ENCODE measurements around the gene SLC22A31.
A peak's percentile ranks its signal among the peaks of the same experiment; 100 is the strongest.

SLC22A31 gene

DNA sequence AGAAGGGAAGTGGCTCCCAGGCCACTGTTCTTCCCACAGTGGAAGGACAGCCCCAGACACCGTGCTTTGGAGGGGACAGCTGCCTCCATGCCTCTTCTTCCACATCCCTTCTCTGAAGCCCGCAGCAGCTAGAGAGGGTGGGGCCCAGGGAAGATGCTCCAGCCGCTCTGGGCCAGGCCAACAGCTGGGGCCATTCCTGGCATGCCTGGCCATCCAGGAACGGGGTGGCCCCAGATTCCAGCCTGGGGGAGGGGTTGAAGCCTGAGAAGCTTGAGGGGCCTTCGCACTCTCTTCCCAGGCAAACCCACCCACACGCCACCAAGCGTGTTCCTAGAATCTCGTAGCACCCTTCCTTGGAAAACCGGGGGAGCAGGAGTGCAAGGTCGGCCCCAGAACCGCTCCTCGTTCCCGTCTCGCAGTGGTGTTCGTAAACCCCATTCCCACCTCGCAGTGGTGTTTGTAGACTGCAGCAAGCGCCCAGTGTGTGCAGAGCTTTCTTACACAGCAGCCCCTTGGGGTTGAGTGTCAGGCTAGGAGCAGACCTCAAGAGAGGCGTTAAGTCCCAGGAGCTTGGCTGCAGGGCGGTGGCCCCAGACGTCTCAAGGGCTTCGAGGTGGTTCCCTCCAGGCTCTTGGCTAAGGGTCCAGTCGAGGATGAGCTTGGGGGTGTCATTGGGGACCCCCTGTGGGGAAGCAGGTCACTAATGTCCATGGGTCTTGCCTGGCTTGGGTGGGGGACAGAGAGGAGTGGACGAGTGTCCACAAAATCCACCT lies 26.1 kb downstream of the SLC22A31 start:
- TF ChIP-seq POLR2AphosphoS5 (IDR thresholded peaks at IDR 0.05; ENCODE audit: low read depth, low read length), result no peak
- FAIRE-seq, result no peak

DNA sequence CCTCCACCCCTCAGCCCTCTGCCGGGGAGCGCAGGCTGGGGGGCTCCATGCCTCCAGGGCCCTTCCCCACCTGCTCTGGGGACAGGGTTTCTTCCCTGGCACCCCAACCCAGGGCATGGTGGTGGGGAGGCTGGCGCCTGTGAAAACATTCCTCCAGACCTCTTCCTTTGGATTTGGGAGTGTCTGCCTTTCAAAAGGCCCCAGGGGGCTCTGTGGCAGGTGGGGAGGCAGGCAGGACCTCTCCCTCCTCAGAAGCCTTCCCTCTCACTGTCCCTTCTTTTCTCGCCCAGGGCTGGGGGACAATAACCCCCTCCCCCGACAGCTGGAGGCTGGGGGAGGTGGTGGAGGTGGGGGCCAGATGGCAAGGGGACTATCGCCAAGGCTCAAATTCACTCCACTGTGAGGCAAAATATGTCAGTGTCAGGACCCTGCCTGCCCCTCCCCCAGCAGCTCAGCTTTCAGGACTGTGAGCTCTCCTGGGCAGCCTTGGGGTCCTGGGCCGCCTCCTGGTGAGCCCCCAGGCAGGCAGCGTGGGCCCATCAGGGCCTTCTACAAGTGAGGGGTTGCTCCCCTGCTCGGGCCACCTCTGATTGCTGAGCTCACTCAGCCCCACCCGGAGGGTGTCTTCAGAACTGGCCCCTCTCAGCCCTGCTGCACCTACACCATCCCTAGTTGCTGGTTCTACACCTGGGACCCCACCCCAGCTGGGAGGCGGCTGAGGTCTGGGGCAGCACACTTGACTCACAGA lies 27.0 kb downstream of the SLC22A31 start:
- DNase-seq (ENCODE audit: insufficient read length) (no peak), FAIRE-seq (no peak)
- TF ChIP-seq POLR2A (IDR thresholded peaks at IDR 0.05; ENCODE audit: low read depth, low read length) (no peak), POLR2AphosphoS5 (IDR thresholded peaks at IDR 0.05; ENCODE audit: low read depth, low read length) (no peak), TAF1 (IDR thresholded peaks at IDR 0.05; ENCODE audit: borderline replicate concordance, low read depth, low read length) (no peak)

More for the DNA sequence above, 26.1 kb downstream of the SLC22A31 start:
- no peak for DNase-seq (ENCODE audit: insufficient read length)

DNA sequence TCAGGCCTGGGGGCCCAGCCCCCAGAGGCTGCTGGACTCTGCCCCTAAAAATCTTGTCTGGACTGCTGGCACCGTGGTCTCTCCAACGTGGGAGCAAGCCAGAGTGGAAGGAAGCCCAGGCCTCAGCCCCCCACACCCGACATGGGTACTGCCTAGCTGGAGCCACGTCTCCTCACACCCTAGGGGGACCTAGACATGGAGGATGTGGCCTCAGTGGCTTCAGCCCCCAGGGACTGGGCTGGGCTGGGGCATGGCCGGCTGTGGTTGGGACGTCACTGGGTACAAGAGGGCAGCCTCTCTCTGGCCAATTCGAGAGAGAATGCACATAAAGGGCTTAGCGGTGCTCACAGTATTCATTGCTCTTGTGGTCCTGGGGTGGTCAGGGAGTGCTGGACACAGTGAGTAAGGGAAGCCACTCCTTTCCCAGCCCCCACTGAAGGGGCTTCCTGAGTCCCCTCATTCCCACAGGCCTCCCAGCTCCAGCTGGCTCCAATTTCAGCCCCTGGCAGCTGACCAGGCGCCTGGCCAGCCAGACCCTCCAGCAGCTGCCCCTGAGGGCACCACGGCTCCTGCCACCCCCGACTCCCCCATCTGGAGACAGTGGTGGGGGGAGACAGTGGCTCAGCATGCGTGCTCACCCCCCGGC lies 27.7 kb downstream of the SLC22A31 start:
- DNase-seq (ENCODE audit: insufficient read length) (no peak), FAIRE-seq (no peak)
- no peak for TF ChIP-seq POLR2A (IDR thresholded peaks at IDR 0.05; ENCODE audit: low read depth, low read length)
- TF ChIP-seq POLR2AphosphoS5 (IDR thresholded peaks at IDR 0.05; ENCODE audit: low read depth, low read length), result no peak
- TF ChIP-seq TAF1 (IDR thresholded peaks at IDR 0.05; ENCODE audit: borderline replicate concordance, low read depth, low read length), result no peak

DNA sequence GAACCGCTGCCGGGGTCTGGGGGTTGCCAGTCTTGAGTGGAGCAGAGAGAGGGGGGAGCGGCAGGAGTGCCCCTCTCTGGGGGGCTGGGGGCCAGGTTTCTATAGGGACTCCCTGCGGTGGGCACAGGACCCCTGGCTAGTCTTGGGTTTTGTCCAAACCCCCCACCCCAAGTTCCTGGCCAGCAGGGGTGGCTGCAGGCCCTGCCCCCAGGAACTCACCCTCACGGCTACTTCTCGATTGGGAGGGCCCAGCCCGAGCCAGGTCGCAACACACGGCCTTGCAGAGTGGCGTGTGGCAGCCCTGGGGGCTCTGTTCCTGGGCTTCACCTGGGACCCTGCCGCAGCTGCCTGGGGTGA lies 28.2 kb downstream of the SLC22A31 start:
- DNase-seq (ENCODE audit: insufficient read length) (no peak), FAIRE-seq (no peak)
- TF ChIP-seq POLR2AphosphoS5 (IDR thresholded peaks at IDR 0.05; ENCODE audit: low read depth, low read length) (no peak), TAF1 (IDR thresholded peaks at IDR 0.05; ENCODE audit: borderline replicate concordance, low read depth, low read length) (no peak), POLR2A (IDR thresholded peaks at IDR 0.05; ENCODE audit: low read depth, low read length) (no peak)

DNA sequence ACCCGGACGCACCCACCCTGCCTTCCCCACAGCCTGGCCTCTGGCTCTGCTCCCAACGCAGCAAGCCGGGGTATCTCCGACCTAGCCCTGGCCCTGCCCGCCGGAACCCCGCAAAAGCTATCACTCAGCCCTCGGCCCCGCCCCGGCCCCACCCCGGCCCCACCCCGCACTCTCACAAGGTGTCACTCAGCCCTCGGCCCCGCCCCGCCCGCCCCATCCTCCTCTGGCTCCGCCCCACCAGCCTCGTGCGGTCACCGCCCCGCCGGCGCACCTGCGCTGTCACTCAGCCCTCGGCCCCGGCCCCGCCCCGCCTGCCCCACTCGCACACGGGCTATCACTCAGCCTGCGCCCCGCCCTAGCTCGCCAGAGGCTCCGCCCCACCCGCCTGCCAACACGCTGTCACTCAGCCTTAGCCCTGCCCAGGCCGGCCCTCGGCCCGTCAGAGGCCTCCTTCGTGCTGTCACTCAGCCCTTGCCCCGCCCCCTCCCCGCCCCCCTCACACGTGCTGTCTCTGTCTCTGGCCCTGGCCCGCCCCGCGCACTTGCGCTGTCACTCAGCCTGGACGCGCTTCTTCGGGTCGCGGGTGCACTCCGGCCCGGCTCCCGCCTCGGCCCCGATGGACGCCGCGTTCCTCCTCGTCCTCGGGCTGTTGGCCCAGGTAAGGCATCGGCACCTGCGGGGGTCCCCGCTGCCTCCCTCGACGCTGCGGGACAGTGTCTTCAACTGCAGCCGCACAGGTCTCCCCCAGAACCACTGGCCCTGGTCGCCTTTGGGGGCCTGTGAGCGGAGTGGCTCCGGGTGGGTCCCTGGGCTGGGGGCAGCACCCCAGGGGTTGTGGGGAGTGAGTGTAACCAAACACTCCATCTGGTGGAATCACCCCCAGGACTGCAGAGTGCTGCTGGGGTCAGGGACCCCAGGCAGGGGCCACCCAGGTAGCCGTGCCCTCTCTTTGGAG lies 28.8 kb downstream of the SLC22A31 start, which contains the start of gene CDH15:
TSS of gene CDH15 (plus strand) at position 533 of the 955 bp plus-strand sequence. CDS start at position 617, 84 bp downstream.
- TF ChIP-seq POLR2A (IDR thresholded peaks at IDR 0.05; ENCODE audit: low read depth, low read length) (no peak), TAF1 (IDR thresholded peaks at IDR 0.05; ENCODE audit: borderline replicate concordance, low read depth, low read length) (no peak), POLR2AphosphoS5 (IDR thresholded peaks at IDR 0.05; ENCODE audit: low read depth, low read length) (no peak)
- peak; percentile 98 for FAIRE-seq
- DNase-seq (ENCODE audit: insufficient read length), result peak; percentile 99

DNA sequence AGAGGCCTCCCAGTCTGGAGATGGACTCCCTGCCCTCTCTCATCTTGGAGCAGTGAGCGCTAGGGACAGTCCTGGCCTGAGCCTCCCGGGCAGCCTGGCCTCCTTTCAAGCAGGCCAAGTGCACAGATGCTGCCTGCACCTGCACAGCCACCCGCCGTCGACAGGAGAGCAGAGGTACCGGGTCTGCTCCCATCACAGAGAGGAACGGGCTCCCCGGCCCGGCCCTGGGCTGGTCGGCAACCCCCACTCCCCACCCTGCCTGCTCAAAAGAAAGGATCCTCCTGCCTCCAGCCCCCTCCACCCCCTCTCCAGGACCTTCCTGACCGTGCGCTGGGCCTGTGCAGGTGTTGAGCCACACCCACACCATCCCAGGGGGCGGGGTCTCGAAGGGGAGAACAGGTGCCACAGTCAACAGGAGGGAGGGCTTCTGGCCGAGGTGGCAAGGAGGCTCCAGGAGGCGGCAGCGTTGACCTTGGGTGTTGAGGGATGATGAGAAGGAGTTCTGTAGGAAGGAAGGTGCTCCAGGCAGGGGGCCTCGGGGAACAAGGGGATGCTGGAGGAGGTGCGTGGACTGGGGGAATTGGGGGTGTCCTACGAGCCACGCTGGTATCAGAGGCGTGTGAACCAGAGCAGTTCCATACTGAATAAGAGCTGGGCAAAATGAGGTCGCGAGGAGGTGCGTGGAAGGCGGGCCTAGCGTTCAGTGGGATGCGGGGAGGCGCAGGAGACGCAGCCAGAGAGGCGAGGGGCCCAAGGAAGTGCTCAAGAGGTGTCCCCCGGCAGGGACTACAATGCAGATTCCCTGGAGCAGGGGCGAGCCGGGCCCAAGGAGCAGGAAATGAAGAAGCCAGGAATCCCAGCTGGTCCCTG lies 29.8 kb downstream of the SLC22A31 start:
- no peak for DNase-seq (ENCODE audit: insufficient read length)
- FAIRE-seq, result peak; percentile 58
- TF ChIP-seq TAF1 (IDR thresholded peaks at IDR 0.05; ENCODE audit: borderline replicate concordance, low read depth, low read length) (no peak), POLR2A (IDR thresholded peaks at IDR 0.05; ENCODE audit: low read depth, low read length) (no peak), POLR2AphosphoS5 (IDR thresholded peaks at IDR 0.05; ENCODE audit: low read depth, low read length) (no peak)

DNA sequence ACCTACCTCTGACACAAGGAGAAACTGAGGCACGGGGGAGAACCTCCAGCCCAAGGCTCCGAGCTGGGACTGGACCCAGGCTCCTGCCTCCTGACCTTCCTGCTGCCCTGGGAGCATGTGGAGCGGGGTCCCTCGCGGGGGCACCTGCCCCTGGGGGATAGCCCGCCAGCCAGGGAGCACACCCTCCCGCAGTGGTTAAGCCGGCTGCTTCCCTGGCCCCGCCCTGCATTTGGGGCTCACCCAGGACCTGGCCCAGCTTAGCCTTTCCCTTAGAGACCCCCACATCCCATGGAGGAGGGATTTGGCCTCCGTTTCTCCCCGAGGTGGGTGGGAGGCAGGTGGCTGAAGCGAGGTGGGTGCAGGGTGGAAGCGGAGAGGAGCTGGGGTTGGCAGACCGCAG lies 30.6 kb downstream of the SLC22A31 start:
- no peak for FAIRE-seq
- TF ChIP-seq POLR2AphosphoS5 (IDR thresholded peaks at IDR 0.05; ENCODE audit: low read depth, low read length), result no peak
- TF ChIP-seq TAF1 (IDR thresholded peaks at IDR 0.05; ENCODE audit: borderline replicate concordance, low read depth, low read length), result no peak
- no peak for TF ChIP-seq POLR2A (IDR thresholded peaks at IDR 0.05; ENCODE audit: low read depth, low read length)
- no peak for DNase-seq (ENCODE audit: insufficient read length)

DNA sequence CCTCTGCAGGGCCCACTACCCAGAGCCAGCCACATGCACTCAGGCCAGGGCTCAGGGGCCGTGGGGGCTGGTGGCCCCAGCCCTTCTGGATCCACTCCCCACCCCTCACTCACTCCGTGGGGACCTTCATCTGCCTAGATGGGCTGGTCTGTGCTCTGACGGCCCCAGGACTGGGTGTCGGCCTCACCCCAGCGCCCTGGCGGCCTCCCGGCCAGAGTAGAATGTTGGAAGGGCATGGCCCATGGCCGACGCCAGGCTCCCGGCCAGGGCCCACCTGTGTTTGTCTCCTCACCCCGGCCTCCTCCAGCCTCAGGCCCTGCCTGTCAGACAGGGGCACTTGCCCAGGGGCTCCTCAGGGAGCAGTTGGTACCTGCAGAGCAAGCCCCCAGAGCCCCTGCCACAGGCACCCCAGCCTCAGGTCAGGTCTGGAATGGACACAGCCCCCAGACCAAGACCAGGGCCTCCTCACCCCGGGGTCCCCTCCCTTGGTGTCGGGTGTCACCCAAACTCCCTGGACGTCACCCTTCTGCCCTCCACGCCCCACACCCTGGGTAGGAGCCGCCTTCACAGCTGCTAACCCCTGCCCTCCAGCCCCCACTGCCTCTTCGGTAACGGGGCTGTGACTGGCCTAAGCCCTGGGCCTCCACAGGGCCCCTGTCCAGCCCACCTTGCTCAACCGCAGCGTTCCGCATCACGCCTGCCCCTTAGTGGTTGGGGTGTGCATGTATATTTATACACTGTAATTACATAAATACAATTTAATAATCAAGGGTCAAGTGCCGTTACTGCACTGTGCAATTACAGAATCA lies 31.8 kb downstream of the SLC22A31 start:
- no peak for TF ChIP-seq POLR2AphosphoS5 (IDR thresholded peaks at IDR 0.05; ENCODE audit: low read depth, low read length)
- TF ChIP-seq TAF1 (IDR thresholded peaks at IDR 0.05; ENCODE audit: borderline replicate concordance, low read depth, low read length), result no peak
- no peak for TF ChIP-seq POLR2A (IDR thresholded peaks at IDR 0.05; ENCODE audit: low read depth, low read length)
- FAIRE-seq, result no peak
- DNase-seq (ENCODE audit: insufficient read length), result no peak

DNA sequence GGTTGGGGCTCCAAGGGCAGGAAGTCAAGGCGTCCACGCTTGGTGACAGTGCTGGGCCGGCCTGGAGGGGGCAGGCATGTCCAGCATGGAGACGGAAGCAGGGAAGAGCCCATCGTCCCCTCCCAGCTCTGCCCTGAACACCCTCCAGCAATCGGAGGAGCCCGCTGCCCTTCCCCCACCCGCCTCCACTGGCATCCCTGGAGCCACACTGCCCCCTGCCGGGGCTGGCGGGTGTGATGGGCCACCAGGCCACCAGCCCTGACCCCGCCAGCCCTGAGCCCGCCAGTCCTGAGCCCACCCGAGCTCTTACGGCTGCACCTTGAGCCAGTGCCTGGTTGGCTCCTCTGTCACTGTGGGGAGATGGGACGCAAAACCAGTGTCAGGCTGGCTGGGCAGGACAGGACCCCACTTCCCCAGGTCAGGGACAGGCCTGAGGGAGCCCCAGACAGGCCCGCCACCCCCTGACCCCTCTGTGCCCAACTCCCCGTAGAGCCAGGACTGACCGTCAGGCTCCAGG lies 32.9 kb downstream of the SLC22A31 start:
- DNase-seq (ENCODE audit: insufficient read length), result peak; percentile 92
- peak; percentile 92 for FAIRE-seq
- TF ChIP-seq POLR2AphosphoS5 (IDR thresholded peaks at IDR 0.05; ENCODE audit: low read depth, low read length), result no peak
- TF ChIP-seq TAF1 (IDR thresholded peaks at IDR 0.05; ENCODE audit: borderline replicate concordance, low read depth, low read length), result no peak
- no peak for TF ChIP-seq POLR2A (IDR thresholded peaks at IDR 0.05; ENCODE audit: low read depth, low read length)

All from GM12892 (cell line).